Measurements from ENCODE around the gene CHAD.

GRCh38 chr17:50440172-50440837 lies 28.4 kb downstream of the CHAD start:
- TF ChIP-seq TCF12 (IDR thresholded peaks at IDR 0.05; ENCODE audit: low read depth) (no peak), FOXM1 (IDR thresholded peaks at IDR 0.05; ENCODE audit: borderline replicate concordance, low read depth) (no peak), RAD21 (IDR thresholded peaks at IDR 0.05; ENCODE audit: low read depth) (no peak), ZBTB7A (IDR thresholded peaks at IDR 0.05; ENCODE audit: low read depth) (no peak; the same call in 1 of the 2 replicates), EP300 (IDR thresholded peaks at IDR 0.05; ENCODE audit: borderline replicate concordance) (no peak)
- TF ChIP-seq, protein P1, sequence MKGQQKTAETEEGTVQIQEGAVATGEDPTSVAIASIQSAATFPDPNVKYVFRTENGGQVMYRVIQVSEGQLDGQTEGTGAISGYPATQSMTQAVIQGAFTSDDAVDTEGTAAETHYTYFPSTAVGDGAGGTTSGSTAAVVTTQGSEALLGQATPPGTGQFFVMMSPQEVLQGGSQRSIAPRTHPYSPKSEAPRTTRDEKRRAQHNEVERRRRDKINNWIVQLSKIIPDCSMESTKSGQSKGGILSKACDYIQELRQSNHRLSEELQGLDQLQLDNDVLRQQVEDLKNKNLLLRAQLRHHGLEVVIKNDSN (IDR thresholded peaks at IDR 0.05), result no peak
- TF ChIP-seq, protein P2, sequence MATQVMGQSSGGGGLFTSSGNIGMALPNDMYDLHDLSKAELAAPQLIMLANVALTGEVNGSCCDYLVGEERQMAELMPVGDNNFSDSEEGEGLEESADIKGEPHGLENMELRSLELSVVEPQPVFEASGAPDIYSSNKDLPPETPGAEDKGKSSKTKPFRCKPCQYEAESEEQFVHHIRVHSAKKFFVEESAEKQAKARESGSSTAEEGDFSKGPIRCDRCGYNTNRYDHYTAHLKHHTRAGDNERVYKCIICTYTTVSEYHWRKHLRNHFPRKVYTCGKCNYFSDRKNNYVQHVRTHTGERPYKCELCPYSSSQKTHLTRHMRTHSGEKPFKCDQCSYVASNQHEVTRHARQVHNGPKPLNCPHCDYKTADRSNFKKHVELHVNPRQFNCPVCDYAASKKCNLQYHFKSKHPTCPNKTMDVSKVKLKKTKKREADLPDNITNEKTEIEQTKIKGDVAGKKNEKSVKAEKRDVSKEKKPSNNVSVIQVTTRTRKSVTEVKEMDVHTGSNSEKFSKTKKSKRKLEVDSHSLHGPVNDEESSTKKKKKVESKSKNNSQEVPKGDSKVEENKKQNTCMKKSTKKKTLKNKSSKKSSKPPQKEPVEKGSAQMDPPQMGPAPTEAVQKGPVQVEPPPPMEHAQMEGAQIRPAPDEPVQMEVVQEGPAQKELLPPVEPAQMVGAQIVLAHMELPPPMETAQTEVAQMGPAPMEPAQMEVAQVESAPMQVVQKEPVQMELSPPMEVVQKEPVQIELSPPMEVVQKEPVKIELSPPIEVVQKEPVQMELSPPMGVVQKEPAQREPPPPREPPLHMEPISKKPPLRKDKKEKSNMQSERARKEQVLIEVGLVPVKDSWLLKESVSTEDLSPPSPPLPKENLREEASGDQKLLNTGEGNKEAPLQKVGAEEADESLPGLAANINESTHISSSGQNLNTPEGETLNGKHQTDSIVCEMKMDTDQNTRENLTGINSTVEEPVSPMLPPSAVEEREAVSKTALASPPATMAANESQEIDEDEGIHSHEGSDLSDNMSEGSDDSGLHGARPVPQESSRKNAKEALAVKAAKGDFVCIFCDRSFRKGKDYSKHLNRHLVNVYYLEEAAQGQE (IDR thresholded peaks at IDR 0.05; ENCODE audit: low read depth), result no peak
